ENCODE measurements around the gene GABRR1. TPM values are rescaled to one million over a fixed set of nuclear protein-coding genes. Genes with fewer than 3 reads are reported as not detected.

The GABRR1 gene
- total and polyA plus RNA-seq, 2 donors (not counting 1 experiment from before 2014, with no cell fraction given), result not detected

GRCh38 chr6:89222712-89223039, 5.5 kb upstream of the GABRR1 start:
- Histone ChIP-seq H3K9ac (ENCODE audit: insufficient read depth, low read length) (no peak overlapping the region), H3K9me3 (ENCODE audit: control insufficient read depth, insufficient read depth, low read depth, low read length) (no peaks in the 10 kb centered on the region), H3K27me3 (ENCODE audit: control insufficient read depth, insufficient read depth, low read length) (no peaks in the 10 kb centered on the region), H3K4me2 (ENCODE audit: extremely low read depth, insufficient read depth, low read length) (no peak overlapping the region), H2AFZ (ENCODE audit: low read length) (no peak overlapping the region), H4K20me1 (ENCODE audit: control insufficient read depth, extremely low read depth, insufficient read depth, low read length) (no peaks in the 10 kb centered on the region), H3K36me3 (ENCODE audit: control insufficient read depth, insufficient read depth, low read length) (no peaks in the 10 kb centered on the region), H3K4me3 (replicated peaks in 1 of 4; ENCODE audit: control extremely low read depth in 1 of 4, insufficient read depth in 1 of 4, low read depth in 3 of 4, low read length in 4 of 4) (no peak overlapping the region), H3K4me1 (ENCODE audit: control insufficient read depth, extremely low read depth, insufficient read depth, low read length) (no peaks in the 10 kb centered on the region), H3K79me2 (ENCODE audit: control insufficient read depth, insufficient read depth, low read length) (no peaks in the 10 kb centered on the region), H3K27ac (ENCODE audit: insufficient read depth, low read length) (no peak overlapping the region)
- no peak for DNase-seq (ENCODE audit: low read depth in 2 of 2)
- TF ChIP-seq EZH2 (IDR thresholded peaks at IDR 0.05; ENCODE audit: low read length, missing control alignments), result no peak
- TF ChIP-seq, protein P1, sequence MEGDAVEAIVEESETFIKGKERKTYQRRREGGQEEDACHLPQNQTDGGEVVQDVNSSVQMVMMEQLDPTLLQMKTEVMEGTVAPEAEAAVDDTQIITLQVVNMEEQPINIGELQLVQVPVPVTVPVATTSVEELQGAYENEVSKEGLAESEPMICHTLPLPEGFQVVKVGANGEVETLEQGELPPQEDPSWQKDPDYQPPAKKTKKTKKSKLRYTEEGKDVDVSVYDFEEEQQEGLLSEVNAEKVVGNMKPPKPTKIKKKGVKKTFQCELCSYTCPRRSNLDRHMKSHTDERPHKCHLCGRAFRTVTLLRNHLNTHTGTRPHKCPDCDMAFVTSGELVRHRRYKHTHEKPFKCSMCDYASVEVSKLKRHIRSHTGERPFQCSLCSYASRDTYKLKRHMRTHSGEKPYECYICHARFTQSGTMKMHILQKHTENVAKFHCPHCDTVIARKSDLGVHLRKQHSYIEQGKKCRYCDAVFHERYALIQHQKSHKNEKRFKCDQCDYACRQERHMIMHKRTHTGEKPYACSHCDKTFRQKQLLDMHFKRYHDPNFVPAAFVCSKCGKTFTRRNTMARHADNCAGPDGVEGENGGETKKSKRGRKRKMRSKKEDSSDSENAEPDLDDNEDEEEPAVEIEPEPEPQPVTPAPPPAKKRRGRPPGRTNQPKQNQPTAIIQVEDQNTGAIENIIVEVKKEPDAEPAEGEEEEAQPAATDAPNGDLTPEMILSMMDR (conservative IDR thresholded peaks at IDR 0.05 in 1 of 2, IDR thresholded peaks at IDR 0.05 in 1 of 2; ENCODE audit: low read depth in 1 of 2, low read length in 2 of 2), result no peak

- H3K4me2 ChIP-seq (ENCODE audit: extremely low read depth, insufficient read depth, low read length), result no peak overlapping the region
- DNase-seq (ENCODE audit: low read depth in 2 of 2), result peak in 1 of 2 donors; percentile 66
Observed at GRCh38 chr6:89221971-89222711, 5.0 kb upstream of the GABRR1 start.

DNA sequence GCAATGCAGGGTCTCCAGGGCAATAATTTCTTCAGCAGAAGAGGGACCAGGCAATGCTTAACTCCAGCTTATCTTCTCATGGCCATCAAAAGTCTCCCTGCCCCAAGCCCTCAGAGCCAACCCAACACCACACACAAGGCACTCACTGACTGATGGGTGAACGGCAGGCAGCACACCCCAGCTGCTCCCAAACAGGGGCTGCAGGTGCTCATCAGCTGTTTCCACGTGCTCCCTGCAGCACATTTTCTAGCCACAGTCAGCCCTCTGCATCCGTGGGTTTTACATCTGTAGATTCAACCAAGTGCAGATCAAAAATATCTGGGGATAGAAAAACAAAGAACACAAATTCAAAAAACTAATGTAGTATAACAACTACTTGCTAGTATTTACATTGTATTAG, 4.0 kb upstream of the GABRR1 start:
- no peak overlapping the region for H3K4me3 ChIP-seq (replicated peaks in 1 of 4; ENCODE audit: control extremely low read depth in 1 of 4, insufficient read depth in 1 of 4, low read depth in 3 of 4, low read length in 4 of 4)
- H3K9me3 ChIP-seq (ENCODE audit: control insufficient read depth, insufficient read depth, low read depth, low read length), result no peaks in the 10 kb centered on the region
- TF ChIP-seq, protein P1 (conservative IDR thresholded peaks at IDR 0.05 in 1 of 2, IDR thresholded peaks at IDR 0.05 in 1 of 2; ENCODE audit: low read depth in 1 of 2, low read length in 2 of 2), result no peak
- no peak for TF ChIP-seq EZH2 (IDR thresholded peaks at IDR 0.05; ENCODE audit: low read length, missing control alignments)
- no peaks in the 10 kb centered on the region for H4K20me1 ChIP-seq (ENCODE audit: control insufficient read depth, extremely low read depth, insufficient read depth, low read length)
- no peak for DNase-seq (ENCODE audit: low read depth in 2 of 2)
- no peaks in the 10 kb centered on the region for H3K27me3 ChIP-seq (ENCODE audit: control insufficient read depth, insufficient read depth, low read length)
- H3K79me2 ChIP-seq (ENCODE audit: control insufficient read depth, insufficient read depth, low read length), result no peaks in the 10 kb centered on the region
- H2AFZ ChIP-seq (ENCODE audit: low read length), result no peak overlapping the region
- no peaks in the 10 kb centered on the region for H3K36me3 ChIP-seq (ENCODE audit: control insufficient read depth, insufficient read depth, low read length)
- H3K27ac ChIP-seq (ENCODE audit: insufficient read depth, low read length), result no peak overlapping the region
- H3K4me2 ChIP-seq (ENCODE audit: extremely low read depth, insufficient read depth, low read length), result no peak overlapping the region
- H3K9ac ChIP-seq (ENCODE audit: insufficient read depth, low read length), result no peak overlapping the region
- H3K4me1 ChIP-seq (ENCODE audit: control insufficient read depth, extremely low read depth, insufficient read depth, low read length), result no peaks in the 10 kb centered on the region

More at GRCh38 chr6:89221971-89222711, 5.0 kb upstream of the GABRR1 start:
- no peaks in the 10 kb centered on the region for H3K4me1 ChIP-seq (ENCODE audit: control insufficient read depth, extremely low read depth, insufficient read depth, low read length)
- H3K9ac ChIP-seq (ENCODE audit: insufficient read depth, low read length), result no peak overlapping the region
- no peaks in the 10 kb centered on the region for H3K79me2 ChIP-seq (ENCODE audit: control insufficient read depth, insufficient read depth, low read length)
- no peaks in the 10 kb centered on the region for H3K36me3 ChIP-seq (ENCODE audit: control insufficient read depth, insufficient read depth, low read length)
- H4K20me1 ChIP-seq (ENCODE audit: control insufficient read depth, extremely low read depth, insufficient read depth, low read length), result no peaks in the 10 kb centered on the region
- H2AFZ ChIP-seq (ENCODE audit: low read length), result no peak overlapping the region
- H3K4me3 ChIP-seq (replicated peaks in 1 of 4; ENCODE audit: control extremely low read depth in 1 of 4, insufficient read depth in 1 of 4, low read depth in 3 of 4, low read length in 4 of 4), result no peak overlapping the region
- no peaks in the 10 kb centered on the region for H3K9me3 ChIP-seq (ENCODE audit: control insufficient read depth, insufficient read depth, low read depth, low read length)
- no peaks in the 10 kb centered on the region for H3K27me3 ChIP-seq (ENCODE audit: control insufficient read depth, insufficient read depth, low read length)
- H3K27ac ChIP-seq (ENCODE audit: insufficient read depth, low read length), result no peak overlapping the region
- TF ChIP-seq, protein P1 (conservative IDR thresholded peaks at IDR 0.05 in 1 of 2, IDR thresholded peaks at IDR 0.05 in 1 of 2; ENCODE audit: low read depth in 1 of 2, low read length in 2 of 2), result no peak
- no peak for TF ChIP-seq EZH2 (IDR thresholded peaks at IDR 0.05; ENCODE audit: low read length, missing control alignments)
